ENCODE results near the gene TBX20.
"Not testable (repeated sequence)": the region's sequence is repeated elsewhere in the genome, so short reads cannot be mapped to it uniquely, and the experiment has no call there.

- TF ChIP-seq CTCF, POLR2A (IDR thresholded peaks at IDR 0.05): not testable (repeated sequence)
These were observed 12.9 kb downstream of the TBX20 start for GRCh38 chr7:35241008-35241407.

Data from right lobe of liver (tissue), 4 donors.